Colon (tissue), 2 donors: ENCODE data around the gene ZDHHC5.
"Not testable (repeated sequence)": the region's sequence is repeated elsewhere in the genome, so short reads cannot be mapped to it uniquely, and the experiment has no call there.

Experiments
- FAIRE-seq: peaks from 2 replicates; lab custom pipeline; 2012; peaks lifted over from hg19 to GRCh38; lab: Jason Lieb, UNC
- donor health status: control.
- donor health status: control.

The ZDHHC5 gene

GRCh38 chr11:57674251-57674650 is 6.3 kb downstream of the ZDHHC5 start:
- FAIRE-seq, result no peak

- no peak for FAIRE-seq
These were observed 7.4 kb downstream of the ZDHHC5 start for GRCh38 chr11:57675176-57675941.

- no peak for FAIRE-seq
These were observed 11.5 kb downstream of the ZDHHC5 start for GRCh38 chr11:57679396-57679795.

- FAIRE-seq, result no peak
These were observed 12.6 kb downstream of the ZDHHC5 start for GRCh38 chr11:57680552-57680874.

- FAIRE-seq, result no peak
These were observed 13.3 kb downstream of the ZDHHC5 start for GRCh38 chr11:57681168-57681567.

- not testable (repeated sequence) for FAIRE-seq
These were observed 22.6 kb downstream of the ZDHHC5 start for GRCh38 chr11:57690474-57690873.

GRCh38 chr11:57698843-57699365 is 31.0 kb downstream of the ZDHHC5 start:
- no peak for FAIRE-seq

- no peak for FAIRE-seq
These were observed 31.9 kb downstream of the ZDHHC5 start for GRCh38 chr11:57699813-57700212.

- FAIRE-seq, result no peak
These were observed 32.5 kb downstream of the ZDHHC5 start for GRCh38 chr11:57700425-57700824.

GRCh38 chr11:57703341-57703740 is 35.4 kb downstream of the ZDHHC5 start:
- FAIRE-seq, result no peak

GRCh38 chr11:57704932-57705331 is 37.0 kb downstream of the ZDHHC5 start:
- FAIRE-seq, result no peak

GRCh38 chr11:57705432-57705831 is 37.5 kb downstream of the ZDHHC5 start:
- FAIRE-seq, result not testable (repeated sequence)

GRCh38 chr11:57709802-57710367 is 42.0 kb downstream of the ZDHHC5 start:
- no peak for FAIRE-seq

GRCh38 chr11:57711414-57712255 is 43.7 kb downstream of the ZDHHC5 start, which contains the start of gene MED19:
Gene MED19, minus strand, starts transcription at chr11:57712215. Its CDS starts 36 bp downstream, at chr11:57712179.
- FAIRE-seq, result no peak

- FAIRE-seq, result peak; percentile 98
These were observed 44.6 kb downstream of the ZDHHC5 start, which contains the start of gene TMX2 for GRCh38 chr11:57712256-57713150. Gene TMX2, plus strand, starts transcription at chr11:57712593. Its CDS starts 26 bp downstream, at chr11:57712619.

GRCh38 chr11:57713835-57714234 is 45.9 kb downstream of the ZDHHC5 start:
- no peak for FAIRE-seq

GRCh38 chr11:57716726-57717125 is 48.8 kb downstream of the ZDHHC5 start:
- FAIRE-seq, result not testable (repeated sequence)

GRCh38 chr11:57727185-57727584 is 59.3 kb downstream of the ZDHHC5 start:
- no peak for FAIRE-seq

- no peak for FAIRE-seq
These were observed 60.9 kb downstream of the ZDHHC5 start for GRCh38 chr11:57728829-57729228.

- no peak for FAIRE-seq
These were observed 61.6 kb downstream of the ZDHHC5 start for GRCh38 chr11:57729479-57729878.

GRCh38 chr11:57732661-57733060 is 64.7 kb downstream of the ZDHHC5 start:
- no peak for FAIRE-seq
